22Rv1 (cell line): Measurements from ENCODE around the gene DAW1.
"Not testable (repeated sequence)": the region's sequence is repeated elsewhere in the genome, so short reads cannot be mapped to it uniquely, and the experiment has no call there.

Source experiments
- H3K27ac ChIP-seq: fragments of 450-650 bp; 2 replicates; pipeline ENCODE4 v1.5.1; 2017
- CTCF ChIP-seq: fragments of 450-650 bp; IDR thresholded peaks from 2 replicates; pipeline ENCODE4 v1.5.1; 2017; ENCODE audit warnings: mild to moderate bottlenecking
- ZFX ChIP-seq: fragments of 450-650 bp; IDR thresholded peaks from 2 replicates; pipeline ENCODE4 v1.6.1; 2017; ENCODE audit warnings: antibody characterized with exemption, borderline replicate concordance

DAW1 gene

GRCh38 chr2:227914362-227914761 lies 42.9 kb downstream of the DAW1 start:
- no peak overlapping the region for H3K27ac ChIP-seq
- TF ChIP-seq ZFX (no peak), CTCF (no peak)

GRCh38 chr2:227921648-227922047 lies 50.2 kb downstream of the DAW1 start:
- no peak overlapping the region for H3K27ac ChIP-seq
- TF ChIP-seq ZFX, result no peak
- TF ChIP-seq CTCF, result no peak

- no peak for TF ChIP-seq ZFX
- no peak overlapping the region for H3K27ac ChIP-seq
These were observed 60.6 kb downstream of the DAW1 start for GRCh38 chr2:227932001-227932400.

GRCh38 chr2:227932403-227932802 lies 61.0 kb downstream of the DAW1 start:
- TF ChIP-seq ZFX (no peak), CTCF (peak; percentile 15; the same call in 1 of the 2 replicates)
- H3K27ac ChIP-seq, result no peak overlapping the region

DNA sequence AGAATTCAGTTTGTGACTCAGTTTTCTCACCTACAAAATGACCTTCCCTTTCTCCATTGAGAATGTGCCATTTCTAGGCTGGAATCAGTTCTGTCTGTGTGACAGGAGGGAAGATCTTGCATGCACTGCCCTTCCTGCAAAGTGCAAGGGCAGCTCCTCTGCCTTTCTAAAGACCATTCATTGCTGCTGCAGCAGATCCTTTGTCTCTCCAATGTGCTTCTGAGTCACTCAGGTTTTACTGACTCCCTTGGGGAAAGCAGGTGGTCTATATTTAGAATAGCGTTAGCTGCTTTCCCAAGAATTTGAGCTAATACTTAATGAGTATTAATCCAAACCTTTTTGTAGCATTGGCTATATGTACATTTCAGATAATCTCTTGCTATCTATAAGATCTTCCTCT lies 62.5 kb downstream of the DAW1 start:
- no peak overlapping the region for H3K27ac ChIP-seq
- TF ChIP-seq ZFX, result no peak
- no peak for TF ChIP-seq CTCF

GRCh38 chr2:227936249-227936648 lies 64.8 kb downstream of the DAW1 start:
- not testable (repeated sequence) for H3K27ac ChIP-seq

DNA sequence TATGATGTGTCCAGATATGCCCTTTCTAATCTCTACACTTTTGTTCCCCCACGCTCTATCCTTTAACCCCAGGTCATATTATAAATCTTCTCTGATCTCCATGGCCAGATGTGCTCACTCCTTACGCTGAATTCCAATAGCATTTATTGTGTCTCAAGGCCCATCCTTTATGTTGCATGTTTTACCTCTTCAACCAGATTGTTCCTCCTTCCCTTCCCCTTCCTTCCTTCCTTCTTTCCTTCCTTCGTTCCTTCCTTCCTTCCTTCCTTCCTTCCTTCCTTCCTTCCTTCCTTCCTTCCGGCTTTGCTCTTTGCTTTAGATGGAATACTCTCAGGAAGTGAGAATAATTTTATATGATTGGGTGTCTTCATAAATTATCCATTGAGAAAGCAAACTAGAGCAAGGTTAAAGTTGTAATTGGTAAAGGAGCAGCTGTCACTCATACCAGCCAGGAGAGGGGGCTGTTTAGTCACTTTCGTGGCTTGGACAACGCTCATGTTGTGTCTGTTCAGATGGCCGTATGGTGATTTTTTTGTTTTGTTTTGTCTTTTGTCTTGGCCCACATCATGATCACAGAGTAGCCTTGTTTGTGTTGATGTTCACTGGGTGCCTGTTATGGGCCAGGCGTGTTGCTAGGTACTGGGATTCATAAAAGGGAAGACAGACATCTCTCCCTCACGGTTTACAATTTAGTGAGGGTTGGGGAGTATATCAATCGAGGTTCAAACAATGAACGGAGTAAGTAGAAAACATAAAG lies 68.0 kb downstream of the DAW1 start:
- H3K27ac ChIP-seq, result no peak overlapping the region
- TF ChIP-seq ZFX (no peak), CTCF (peak; percentile 84)

DNA sequence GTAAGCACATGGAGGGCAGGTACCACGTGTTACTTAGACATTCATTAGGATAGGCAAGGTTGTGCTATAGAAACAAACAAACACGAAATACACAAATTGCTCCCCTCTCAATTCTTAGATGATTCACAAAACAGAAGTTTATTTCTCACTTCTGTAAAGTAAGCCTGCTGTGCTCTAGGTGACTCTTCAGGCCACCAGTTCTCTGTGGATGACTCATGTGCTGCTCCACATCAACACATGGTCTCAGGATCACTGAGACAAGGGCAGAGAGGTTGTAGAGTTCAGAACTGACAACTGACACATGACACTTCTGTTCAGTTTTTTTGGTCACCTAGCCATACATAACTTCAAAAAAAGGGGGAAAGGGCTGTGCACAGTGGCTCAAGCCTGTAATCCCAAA lies 70.6 kb downstream of the DAW1 start:
- TF ChIP-seq CTCF (no peak), ZFX (no peak)
- no peak overlapping the region for H3K27ac ChIP-seq
